Lower leg skin (tissue), 3 donors: ENCODE measurements around the gene BNC2.

Source experiments
- CTCF ChIP-seq, 3 donors: fragments of 450-650 bp; IDR thresholded peaks; one replicate each; pipeline ENCODE4 v1.5.1; 2016; ENCODE audit warnings: antibody characterized with exemption in 3 of 3, mild to moderate bottlenecking in 3 of 3, moderate library complexity in 2 of 3
- POLR2A ChIP-seq, 2 donors: fragments of 450-650 bp; IDR thresholded peaks; one replicate each; pipeline ENCODE4 v1.6.1; 2016 to 2017; ENCODE audit warnings: antibody characterized with exemption in 2 of 2, mild to moderate bottlenecking in 1 of 2, moderate library complexity in 1 of 2

GRCh38 chr9:16555802-16556201, 314.7 kb downstream of the BNC2 start:
- TF ChIP-seq CTCF (IDR thresholded peaks at IDR 0.05) = no peak
- TF ChIP-seq POLR2A (IDR thresholded peaks at IDR 0.05) = no peak
